OCI-LY3 (cell line): Measurements from ENCODE around the gene GJB2.

Experiments
- H2AFZ ChIP-seq: fragments of 200-600, 300-600 bp; shearing (Covaris generic); 2 replicates; pipeline ENCODE4 v1.6.0; 2014; ENCODE audit warnings: antibody characterized with exemption, low read depth, low read length
- H3K27ac ChIP-seq: fragments of 200-600, 300-600 bp; sonication (generic); 2 replicates; pipeline ENCODE4 v1.5.1; 2014; ENCODE audit warnings: mild to moderate bottlenecking, low read length, moderate library complexity, mixed read lengths
- H3K27me3 ChIP-seq: fragments of 200-600, 300-600 bp; sonication (generic); 2 replicates; pipeline ENCODE4 v1.6.1; 2014; ENCODE audit warnings: low read depth, low read length, mixed read lengths
- H3K36me3 ChIP-seq: fragments of 200-600, 300-600 bp; sonication (generic); replicated peaks from 2 replicates; pipeline ENCODE3; 2014; ENCODE audit warnings: low read depth, low read length, mixed read lengths
- H3K4me1 ChIP-seq: fragments of 300-600, 200-600 bp; sonication (generic); 2 replicates; pipeline ENCODE4 v1.6.1; 2014; ENCODE audit warnings: low read length, mixed read lengths
- H3K4me2 ChIP-seq: fragments of 200-600, 300-600 bp; sonication (generic); 2 replicates; pipeline ENCODE4 v1.6.1; 2014; ENCODE audit warnings: low read length, mixed read lengths
- H3K4me3 ChIP-seq: fragments of 300-600, 200-600 bp; sonication (generic); 2 replicates; pipeline ENCODE4 v1.5.1; 2014; ENCODE audit warnings: antibody characterized with exemption, mild to moderate bottlenecking, low read length, moderate library complexity
- H3K79me2 ChIP-seq: fragments of 300-600, 200-600 bp; shearing (Covaris generic); 2 replicates; pipeline ENCODE4 v1.6.1; 2014; ENCODE audit warnings: mild to moderate bottlenecking, low read length, mixed read lengths
- H3K9ac ChIP-seq: fragments of 300-600, 200-600 bp; shearing (Covaris generic); 2 replicates; pipeline ENCODE4 v1.6.0; 2014; ENCODE audit warnings: mild to moderate bottlenecking, low read length, moderate library complexity
- H3K9me3 ChIP-seq: fragments of 200-600, 300-600 bp; shearing (Covaris generic); 2 replicates; pipeline ENCODE4 v1.6.1; 2014; ENCODE audit warnings: low read length, mixed read lengths; ENCODE audit not compliant: insufficient read depth
- H4K20me1 ChIP-seq: fragments of 200-600, 300-600 bp; sonication (generic); 2 replicates; pipeline ENCODE4 v1.6.1; 2016; ENCODE audit warnings: low read length, mixed read lengths; ENCODE audit not compliant: insufficient read depth
- CTCF ChIP-seq: fragments of 200-600, 300-600 bp; sonication (generic); IDR thresholded peaks from 2 replicates; pipeline ENCODE4 v1.5.1; 2014; ENCODE audit warnings: antibody characterized with exemption, low read length, low read depth
- EZH2phosphoT487 ChIP-seq: fragments of 200-600 bp; shearing (Covaris generic); IDR thresholded peaks from 2 replicates; pipeline ENCODE4 v1.6.1; 2018; ENCODE audit warnings: antibody characterized with exemption, mixed run types, low read depth

GJB2 gene

GRCh38 chr13:20193162-20193906, 596 bp upstream of the GJB2 start:
- Histone ChIP-seq H3K79me2 (no peaks in the 10 kb centered on the region), H3K4me3 (no peak overlapping the region), H3K27ac (no peak overlapping the region), H4K20me1 (no peaks in the 10 kb centered on the region), H3K36me3 (no peaks in the 10 kb centered on the region), H3K9ac (no peak overlapping the region), H3K4me2 (no peak overlapping the region), H3K27me3 (peaks cover 19% of the 10 kb centered on the region), H3K4me1 (peaks cover 4% of the 10 kb centered on the region; the same call in 1 of the 2 replicates), H2AFZ (no peak overlapping the region), H3K9me3 (no peaks in the 10 kb centered on the region)
- TF ChIP-seq CTCF: no peak
- TF ChIP-seq EZH2phosphoT487: no peak

GRCh38 chr13:20192158-20192835, 441 bp downstream of the GJB2 start:
- no peak overlapping the region for H3K4me2 ChIP-seq
- peaks cover 19% of the 10 kb centered on the region for H3K27me3 ChIP-seq
- no peaks in the 10 kb centered on the region for H4K20me1 ChIP-seq
- H2AFZ ChIP-seq: no peak overlapping the region
- H3K36me3 ChIP-seq: no peaks in the 10 kb centered on the region
- no peaks in the 10 kb centered on the region for H3K79me2 ChIP-seq
- no peaks in the 10 kb centered on the region for H3K9me3 ChIP-seq
- TF ChIP-seq EZH2phosphoT487 (no peak), CTCF (no peak)
- H3K4me1 ChIP-seq: peaks cover 4% of the 10 kb centered on the region; the same call in 1 of the 2 replicates
- no peak overlapping the region for H3K4me3 ChIP-seq
- no peak overlapping the region for H3K27ac ChIP-seq
- no peak overlapping the region for H3K9ac ChIP-seq

GRCh38 chr13:20191311-20192157, 1.2 kb downstream of the GJB2 start:
- Histone ChIP-seq H3K27me3 (peaks cover 19% of the 10 kb centered on the region), H3K27ac (no peak overlapping the region), H2AFZ (no peak overlapping the region)

More at GRCh38 chr13:20191311-20192157, 1.2 kb downstream of the GJB2 start:
- Histone ChIP-seq H4K20me1 (no peaks in the 10 kb centered on the region), H3K36me3 (no peaks in the 10 kb centered on the region), H3K79me2 (no peaks in the 10 kb centered on the region), H3K9ac (no peak overlapping the region), H3K4me3 (no peak overlapping the region), H3K4me2 (no peak overlapping the region), H3K9me3 (no peaks in the 10 kb centered on the region), H3K4me1 (no peaks in the 10 kb centered on the region)
- TF ChIP-seq EZH2phosphoT487 (no peak), CTCF (no peak)
